SK-N-SH (cell line): Measurements from ENCODE around the gene ZNF358.

Experiments
- ELF1 ChIP-seq: IDR thresholded peaks from 2 replicates; pipeline ENCODE4 v1.4.0; 2012
- EP300 ChIP-seq, 2 experiments: IDR thresholded peaks; 2 replicates each; pipeline versions ENCODE4 v1.4.0 to v1.6.1; 2012; ENCODE audit warnings: borderline replicate concordance in 1 of 2, low read depth in 1 of 2, low read length in 1 of 2
- FOXM1 ChIP-seq: IDR thresholded peaks from 2 replicates; pipeline ENCODE4 v1.4.0; 2012; ENCODE audit warnings: low read depth, mild to moderate bottlenecking
- GABPA ChIP-seq: IDR thresholded peaks from 2 replicates; pipeline ENCODE4 v1.4.0; 2012; ENCODE audit warnings: low read depth, mild to moderate bottlenecking
- JUND ChIP-seq: IDR thresholded peaks from 2 replicates; pipeline ENCODE4 v1.4.0; 2012
- POLR2AphosphoS5 ChIP-seq: IDR thresholded peaks from 2 replicates; pipeline ENCODE4 v1.6.1; 2012; ENCODE audit warnings: low read depth, low read length
- RFX5 ChIP-seq: IDR thresholded peaks from 2 replicates; pipeline ENCODE4 v1.6.1; 2012; ENCODE audit warnings: mild to moderate bottlenecking, improper control_type of control experiment, low read length
- SMC3 ChIP-seq: IDR thresholded peaks from 2 replicates; pipeline ENCODE4 v1.6.1; 2012; ENCODE audit warnings: low read depth, low read length, improper control_type of control experiment
- YY1 ChIP-seq: IDR thresholded peaks from 2 replicates; pipeline ENCODE4 v1.4.0; 2012; ENCODE audit warnings: low read depth, mild to moderate bottlenecking
- TF ChIP-seq, protein P1 (sequence below): fragments of 200-600 bp; sonication (generic); IDR thresholded peaks from 2 replicates; pipeline ENCODE4 v1.6.1; 2017; ENCODE audit warnings: antibody characterized with exemption, mild to moderate bottlenecking, moderate library complexity
- TF ChIP-seq, protein P2 (sequence below): IDR thresholded peaks from 2 replicates; pipeline ENCODE4 v1.4.0; 2012; ENCODE audit warnings: low read depth
- TF ChIP-seq, protein P3 (sequence below): IDR thresholded peaks from 2 replicates; pipeline ENCODE4 v1.4.0; 2012; ENCODE audit warnings: low read depth, borderline replicate concordance
- TF ChIP-seq, protein P4 (sequence below): IDR thresholded peaks from 2 replicates; pipeline ENCODE4 v1.4.0; 2012; ENCODE audit warnings: low read depth, borderline replicate concordance
- TF ChIP-seq, protein P5 (sequence below): fragments of 150-350 bp; IDR thresholded peaks from 2 replicates; pipeline ENCODE4 v1.6.1; 2017; ENCODE audit warnings: antibody characterized with exemption, low read length, low read depth, borderline replicate concordance

DNA sequence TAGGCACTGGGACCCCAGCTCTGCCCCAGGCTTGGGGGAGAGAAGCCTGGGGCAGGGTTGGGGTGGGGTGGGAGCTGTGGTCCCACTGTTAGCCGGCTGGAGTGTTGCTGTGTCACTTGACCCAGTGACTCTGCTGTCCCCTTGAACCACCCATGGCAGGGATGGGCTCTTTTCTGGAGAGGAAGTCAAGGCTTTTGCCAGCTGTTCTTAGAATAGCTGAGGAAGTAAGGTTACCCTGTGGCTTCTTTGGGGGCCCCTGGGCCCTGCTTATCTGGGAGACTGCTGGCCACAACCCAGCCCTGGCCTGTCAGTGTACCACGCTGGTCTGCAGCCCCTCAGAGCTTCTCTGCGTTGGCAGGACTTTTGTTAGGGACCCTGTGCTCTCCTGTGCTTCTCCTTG is 28.7 kb downstream of the ZNF358 start:
- TF ChIP-seq, protein P1, sequence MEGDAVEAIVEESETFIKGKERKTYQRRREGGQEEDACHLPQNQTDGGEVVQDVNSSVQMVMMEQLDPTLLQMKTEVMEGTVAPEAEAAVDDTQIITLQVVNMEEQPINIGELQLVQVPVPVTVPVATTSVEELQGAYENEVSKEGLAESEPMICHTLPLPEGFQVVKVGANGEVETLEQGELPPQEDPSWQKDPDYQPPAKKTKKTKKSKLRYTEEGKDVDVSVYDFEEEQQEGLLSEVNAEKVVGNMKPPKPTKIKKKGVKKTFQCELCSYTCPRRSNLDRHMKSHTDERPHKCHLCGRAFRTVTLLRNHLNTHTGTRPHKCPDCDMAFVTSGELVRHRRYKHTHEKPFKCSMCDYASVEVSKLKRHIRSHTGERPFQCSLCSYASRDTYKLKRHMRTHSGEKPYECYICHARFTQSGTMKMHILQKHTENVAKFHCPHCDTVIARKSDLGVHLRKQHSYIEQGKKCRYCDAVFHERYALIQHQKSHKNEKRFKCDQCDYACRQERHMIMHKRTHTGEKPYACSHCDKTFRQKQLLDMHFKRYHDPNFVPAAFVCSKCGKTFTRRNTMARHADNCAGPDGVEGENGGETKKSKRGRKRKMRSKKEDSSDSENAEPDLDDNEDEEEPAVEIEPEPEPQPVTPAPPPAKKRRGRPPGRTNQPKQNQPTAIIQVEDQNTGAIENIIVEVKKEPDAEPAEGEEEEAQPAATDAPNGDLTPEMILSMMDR: no peak
- TF ChIP-seq, protein P2, sequence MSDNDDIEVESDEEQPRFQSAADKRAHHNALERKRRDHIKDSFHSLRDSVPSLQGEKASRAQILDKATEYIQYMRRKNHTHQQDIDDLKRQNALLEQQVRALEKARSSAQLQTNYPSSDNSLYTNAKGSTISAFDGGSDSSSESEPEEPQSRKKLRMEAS: no peak
- TF ChIP-seq, protein P3, sequence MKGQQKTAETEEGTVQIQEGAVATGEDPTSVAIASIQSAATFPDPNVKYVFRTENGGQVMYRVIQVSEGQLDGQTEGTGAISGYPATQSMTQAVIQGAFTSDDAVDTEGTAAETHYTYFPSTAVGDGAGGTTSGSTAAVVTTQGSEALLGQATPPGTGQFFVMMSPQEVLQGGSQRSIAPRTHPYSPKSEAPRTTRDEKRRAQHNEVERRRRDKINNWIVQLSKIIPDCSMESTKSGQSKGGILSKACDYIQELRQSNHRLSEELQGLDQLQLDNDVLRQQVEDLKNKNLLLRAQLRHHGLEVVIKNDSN: no peak
- TF ChIP-seq RFX5 (no peak), POLR2AphosphoS5 (no peak), EP300 (IDR thresholded peaks at IDR 0.05; ENCODE audit: borderline replicate concordance in 1 of 2, low read depth in 1 of 2, low read length in 1 of 2) (no peak), ELF1 (no peak), YY1 (no peak), GABPA (no peak), SMC3 (no peak), JUND (no peak), FOXM1 (no peak)
- TF ChIP-seq, protein P4, sequence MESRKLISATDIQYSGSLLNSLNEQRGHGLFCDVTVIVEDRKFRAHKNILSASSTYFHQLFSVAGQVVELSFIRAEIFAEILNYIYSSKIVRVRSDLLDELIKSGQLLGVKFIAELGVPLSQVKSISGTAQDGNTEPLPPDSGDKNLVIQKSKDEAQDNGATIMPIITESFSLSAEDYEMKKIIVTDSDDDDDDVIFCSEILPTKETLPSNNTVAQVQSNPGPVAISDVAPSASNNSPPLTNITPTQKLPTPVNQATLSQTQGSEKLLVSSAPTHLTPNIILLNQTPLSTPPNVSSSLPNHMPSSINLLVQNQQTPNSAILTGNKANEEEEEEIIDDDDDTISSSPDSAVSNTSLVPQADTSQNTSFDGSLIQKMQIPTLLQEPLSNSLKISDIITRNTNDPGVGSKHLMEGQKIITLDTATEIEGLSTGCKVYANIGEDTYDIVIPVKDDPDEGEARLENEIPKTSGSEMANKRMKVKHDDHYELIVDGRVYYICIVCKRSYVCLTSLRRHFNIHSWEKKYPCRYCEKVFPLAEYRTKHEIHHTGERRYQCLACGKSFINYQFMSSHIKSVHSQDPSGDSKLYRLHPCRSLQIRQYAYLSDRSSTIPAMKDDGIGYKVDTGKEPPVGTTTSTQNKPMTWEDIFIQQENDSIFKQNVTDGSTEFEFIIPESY: no peak
- TF ChIP-seq, protein P5, sequence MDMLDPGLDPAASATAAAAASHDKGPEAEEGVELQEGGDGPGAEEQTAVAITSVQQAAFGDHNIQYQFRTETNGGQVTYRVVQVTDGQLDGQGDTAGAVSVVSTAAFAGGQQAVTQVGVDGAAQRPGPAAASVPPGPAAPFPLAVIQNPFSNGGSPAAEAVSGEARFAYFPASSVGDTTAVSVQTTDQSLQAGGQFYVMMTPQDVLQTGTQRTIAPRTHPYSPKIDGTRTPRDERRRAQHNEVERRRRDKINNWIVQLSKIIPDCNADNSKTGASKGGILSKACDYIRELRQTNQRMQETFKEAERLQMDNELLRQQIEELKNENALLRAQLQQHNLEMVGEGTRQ: no peak
